ENCODE data around the gene PCDHGA2.
A peak's percentile ranks its signal among the peaks of the same experiment; 100 is the strongest.
"Not testable (repeated sequence)": the region's sequence is repeated elsewhere in the genome, so short reads cannot be mapped to it uniquely, and the experiment has no call there.

PCDHGA2 gene

DNA sequence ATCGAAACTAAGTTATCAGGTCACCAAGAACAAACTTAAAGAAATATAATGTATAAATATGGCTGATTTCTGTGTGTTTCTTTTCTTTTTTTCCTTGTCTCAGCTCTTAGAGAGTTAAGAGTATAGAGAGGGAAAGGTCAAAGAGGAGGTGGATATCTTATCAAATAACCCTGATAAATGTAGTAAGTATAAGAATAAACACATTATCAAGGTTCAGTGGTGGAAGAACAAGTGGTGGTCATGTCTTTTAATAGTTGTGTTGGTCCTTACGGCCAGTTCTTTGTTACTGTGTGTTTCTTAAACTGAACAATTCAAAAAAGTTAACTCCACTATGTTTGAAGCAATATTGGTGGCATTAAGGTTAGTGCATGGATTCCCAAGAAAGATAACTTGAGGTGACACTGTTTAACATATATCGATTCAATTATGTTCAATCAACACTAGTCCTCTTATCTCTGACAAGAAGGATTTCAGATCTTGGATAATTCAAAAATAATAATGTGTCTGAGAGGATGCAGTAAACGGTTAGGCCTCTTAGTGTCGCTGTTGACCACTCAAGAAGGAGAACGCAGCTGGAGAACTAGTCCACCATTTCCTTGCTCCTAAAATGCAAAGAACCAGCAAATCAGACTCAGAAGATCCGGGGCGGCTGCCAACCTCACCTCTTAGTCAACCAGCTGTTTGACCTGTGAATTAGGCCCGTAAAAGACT is 4.8 kb downstream of the PCDHGA2 start, which contains the start of gene PCDHGA3:
PCDHGA3 (plus strand) TSS at position 588 of the 711 bp plus-strand sequence. CDS start 205 bp downstream, outside the sequence.
- no peak within 1 kb of the TSS for H3K4me3 ChIP-seq (ENCODE audit: low read depth, low read length)
- H3K9me3 ChIP-seq (ENCODE audit: control insufficient read depth, insufficient read depth, low read depth, low read length) = no peaks in the 10 kb centered on the region
- ChIA-PET POLR2A (interaction anchor here (1.0 kb wide), 1 partner anchor 23 kb away, joined by 6 read pairs; the partner anchor contains the start of gene TAF7), CTCF (interaction anchor here (0.6 to 3.3 kb wide), 13 partner anchors 9 to 223 kb away, joined by 3 to 21 read pairs (median 7); partner anchors contain the start of genes PCDHGA1, PCDHGA5, PCDHGB5 and TAF7)
- H3K4me1 ChIP-seq (ENCODE audit: control insufficient read depth, insufficient read depth, low read length) = no peaks in the 10 kb centered on the region
- TF ChIP-seq ZNF654 (tag by site-specific recombination; IDR thresholded peaks at IDR 0.05; ENCODE audit: low read depth) (peak; percentile 20; the same call in 1 of the 2 replicates), ZNF670 (tag by site-specific recombination; IDR thresholded peaks at IDR 0.05; ENCODE audit: low read depth) (no peak), ZNF2 (tag by site-specific recombination; IDR thresholded peaks at IDR 0.05) (peak; percentile 30; the same call in 1 of the 2 replicates)
- no peaks in the 10 kb centered on the region for H3K36me3 ChIP-seq (ENCODE audit: control insufficient read depth in 2 of 2, insufficient read depth in 1 of 2, low read length in 2 of 2)
- no peak within 1 kb of the TSS for H3K27ac ChIP-seq (ENCODE audit: extremely low read depth, low read depth, low read length)

GRCh38 chr5:141343953-141344463 is 5.4 kb downstream of the PCDHGA2 start:
- no peaks in the 10 kb centered on the region for H3K36me3 ChIP-seq (ENCODE audit: control insufficient read depth in 2 of 2, insufficient read depth in 1 of 2, low read length in 2 of 2)
- no peaks in the 10 kb centered on the region for H3K9me3 ChIP-seq (ENCODE audit: control insufficient read depth, insufficient read depth, low read depth, low read length)
- H3K27ac ChIP-seq (ENCODE audit: extremely low read depth, low read depth, low read length) = no peak overlapping the region
- POLR2A ChIA-PET = interaction anchor here (1.0 kb wide), 1 partner anchor 24 kb away, joined by 6 read pairs; the partner anchor contains the start of gene TAF7
- no peak overlapping the region for H3K4me3 ChIP-seq (ENCODE audit: low read depth, low read length)
- CTCF ChIA-PET = interaction anchor here (0.7 to 3.3 kb wide), 10 partner anchors 10 to 223 kb away, joined by 3 to 21 read pairs (median 6); partner anchors contain the start of genes PCDHGA1, PCDHGA11, PCDHGA4 and TAF7
- TF ChIP-seq ZNF112 (tag by site-specific recombination; IDR thresholded peaks at IDR 0.05) = no peak
- TF ChIP-seq ZNF792 (tag by site-specific recombination; IDR thresholded peaks at IDR 0.05) = no peak
- no peak for TF ChIP-seq ZBTB48 (tag by site-specific recombination; IDR thresholded peaks at IDR 0.05)
- no peak for TF ChIP-seq ZNF48 (tag by site-specific recombination; IDR thresholded peaks at IDR 0.05)
- no peak for TF ChIP-seq ELK4 (IDR thresholded peaks at IDR 0.05; ENCODE audit: borderline replicate concordance, low read depth, low read length)
- no peak for TF ChIP-seq ZBTB17 (tag by site-specific recombination; IDR thresholded peaks at IDR 0.05)
- TF ChIP-seq, protein P1, sequence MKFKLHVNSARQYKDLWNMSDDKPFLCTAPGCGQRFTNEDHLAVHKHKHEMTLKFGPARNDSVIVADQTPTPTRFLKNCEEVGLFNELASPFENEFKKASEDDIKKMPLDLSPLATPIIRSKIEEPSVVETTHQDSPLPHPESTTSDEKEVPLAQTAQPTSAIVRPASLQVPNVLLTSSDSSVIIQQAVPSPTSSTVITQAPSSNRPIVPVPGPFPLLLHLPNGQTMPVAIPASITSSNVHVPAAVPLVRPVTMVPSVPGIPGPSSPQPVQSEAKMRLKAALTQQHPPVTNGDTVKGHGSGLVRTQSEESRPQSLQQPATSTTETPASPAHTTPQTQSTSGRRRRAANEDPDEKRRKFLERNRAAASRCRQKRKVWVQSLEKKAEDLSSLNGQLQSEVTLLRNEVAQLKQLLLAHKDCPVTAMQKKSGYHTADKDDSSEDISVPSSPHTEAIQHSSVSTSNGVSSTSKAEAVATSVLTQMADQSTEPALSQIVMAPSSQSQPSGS (tag by site-specific recombination; IDR thresholded peaks at IDR 0.05; ENCODE audit: low read depth) = no peak
- no peaks in the 10 kb centered on the region for H3K4me1 ChIP-seq (ENCODE audit: control insufficient read depth, insufficient read depth, low read length)

DNA sequence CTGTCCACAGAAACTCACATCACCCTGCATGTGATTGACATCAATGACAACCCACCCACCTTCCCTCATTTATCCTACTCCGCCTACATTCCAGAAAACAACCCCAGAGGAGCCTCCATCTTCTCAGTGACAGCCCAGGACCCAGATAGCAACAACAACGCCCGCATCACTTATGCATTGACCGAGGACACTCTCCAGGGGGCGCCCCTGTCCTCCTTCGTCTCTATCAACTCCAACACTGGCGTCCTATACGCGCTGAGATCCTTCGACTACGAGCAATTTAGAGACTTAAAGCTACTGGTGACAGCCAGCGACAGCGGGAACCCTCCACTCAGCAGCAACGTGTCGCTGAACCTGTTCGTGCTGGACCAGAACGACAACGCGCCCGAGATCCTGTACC is 6.8 kb downstream of the PCDHGA2 start:
- no peaks in the 10 kb centered on the region for H3K9me3 ChIP-seq (ENCODE audit: control insufficient read depth, insufficient read depth, low read depth, low read length)
- peaks cover 2% of the 10 kb centered on the region; the same call in 1 of the 2 replicates for H3K4me1 ChIP-seq (ENCODE audit: control insufficient read depth, insufficient read depth, low read length)
- CTCF ChIA-PET = interaction anchor here (0.6 to 3.3 kb wide), 3 partner anchors 11 to 222 kb away, joined by 5 to 21 read pairs (median 6); no protein-coding TSS in a partner anchor
- no peaks in the 10 kb centered on the region for H3K36me3 ChIP-seq (ENCODE audit: control insufficient read depth in 2 of 2, insufficient read depth in 1 of 2, low read length in 2 of 2)
- no peak overlapping the region for H3K27ac ChIP-seq (ENCODE audit: extremely low read depth, low read depth, low read length)
- POLR2A ChIA-PET = no interaction called here
- TF ChIP-seq ZNF138 (tag by site-specific recombination; IDR thresholded peaks at IDR 0.05; ENCODE audit: borderline replicate concordance) (no peak), ZNF629 (tag by site-specific recombination; IDR thresholded peaks at IDR 0.05) (no peak), ZNF292 (tag by site-specific recombination; IDR thresholded peaks at IDR 0.05; ENCODE audit: borderline replicate concordance, low read depth) (no peak), ZFHX2 (tag by site-specific recombination; conservative IDR thresholded peaks at IDR 0.05) (no peak), ZNF362 (tag by site-specific recombination; IDR thresholded peaks at IDR 0.05) (no peak), ZNF792 (tag by site-specific recombination; IDR thresholded peaks at IDR 0.05) (no peak), ZNF785 (tag by site-specific recombination; IDR thresholded peaks at IDR 0.05) (no peak), ZNF19 (tag by site-specific recombination; IDR thresholded peaks at IDR 0.05; ENCODE audit: low read depth) (no peak), HOXC10 (CRISPR knock-in tag; IDR thresholded peaks at IDR 0.05) (no peak), SETDB1 (IDR thresholded peaks at IDR 0.05; ENCODE audit: insufficient read length, low read length) (no peak), ZNF350 (tag by site-specific recombination; IDR thresholded peaks at IDR 0.05) (no peak), ZNF24 (tag by site-specific recombination; IDR thresholded peaks at IDR 0.05) (no peak), ZNF596 (tag by site-specific recombination; IDR thresholded peaks at IDR 0.05) (no peak)
- H3K4me3 ChIP-seq (ENCODE audit: low read depth, low read length) = no peak overlapping the region

DNA sequence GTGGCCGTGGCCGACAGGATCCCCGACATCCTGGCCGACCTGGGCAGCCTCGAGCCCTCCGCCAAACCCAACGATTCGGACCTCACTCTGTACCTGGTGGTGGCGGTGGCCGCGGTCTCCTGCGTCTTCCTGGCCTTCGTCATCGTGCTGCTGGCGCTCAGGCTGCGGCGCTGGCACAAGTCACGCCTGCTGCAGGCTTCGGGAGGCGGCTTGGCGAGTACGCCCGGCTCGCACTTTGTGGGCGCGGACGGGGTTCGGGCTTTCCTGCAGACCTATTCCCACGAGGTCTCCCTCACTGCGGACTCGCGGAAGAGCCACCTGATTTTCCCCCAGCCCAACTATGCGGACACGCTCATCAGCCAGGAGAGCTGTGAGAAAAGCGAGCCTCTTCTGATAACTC is 7.5 kb downstream of the PCDHGA2 start:
- H3K36me3 ChIP-seq (ENCODE audit: control insufficient read depth in 2 of 2, insufficient read depth in 1 of 2, low read length in 2 of 2); POLR2A ChIA-PET; H3K9me3 ChIP-seq (ENCODE audit: control insufficient read depth, insufficient read depth, low read depth, low read length); H3K4me3 ChIP-seq (ENCODE audit: low read depth, low read length); H3K27ac ChIP-seq (ENCODE audit: extremely low read depth, low read depth, low read length); H3K4me1 ChIP-seq (ENCODE audit: control insufficient read depth, insufficient read depth, low read length): not testable (repeated sequence)
- CTCF ChIA-PET = interaction anchor here (0.6 to 1.9 kb wide), 4 partner anchors 27 to 218 kb away, joined by 3 to 12 read pairs (median 6); no protein-coding TSS in a partner anchor

Data from HEK293 (cell line).